Type B pancreatic cell (in vitro differentiated cells): Measurements from ENCODE around the gene FBXW4. TPM values are rescaled to one million over a fixed set of nuclear protein-coding genes. Genes with fewer than 3 reads are reported as not detected.

Experiments used
- DNase-seq: peaks from one replicate; pipeline ENCODE4 v3.0.0; 2021; ENCODE audit warnings: mixed read lengths; ENCODE audit not compliant: unreplicated experiment; ENCODE audit errors: extremely low spot score
- H3K27ac Mint-ChIP-seq: 2 replicates; pipeline ENCODE4 v1.8.0; 2021; ENCODE audit warnings: mild to moderate bottlenecking, mixed read lengths
- H3K27me3 Mint-ChIP-seq: 2 replicates; pipeline ENCODE4 v1.8.0; 2021; ENCODE audit warnings: mixed read lengths
- H3K36me3 Mint-ChIP-seq: 2 replicates; pipeline ENCODE4 v1.8.0; 2021; ENCODE audit warnings: mixed read lengths
- H3K4me1 Mint-ChIP-seq: one replicate; pipeline ENCODE4 v1.8.0; 2021; ENCODE audit warnings: mixed read lengths; ENCODE audit not compliant: unreplicated experiment
- H3K4me3 Mint-ChIP-seq: 2 replicates; pipeline ENCODE4 v1.8.0; 2021; ENCODE audit warnings: mild to moderate bottlenecking, mixed read lengths
- H3K9me3 Mint-ChIP-seq: 2 replicates; pipeline ENCODE4 v1.8.0; 2021; ENCODE audit warnings: mixed read lengths
- total RNA-seq: library from RNA; stranded (reverse); gene quantifications from 2 replicates; pipeline ENCODE4 v1.2.1, GENCODE V29; 2021; ENCODE audit warnings: low replicate concordance
- TF ChIP-seq, protein P1 (sequence below): fragments of 200-600 bp; sonication (generic); conservative IDR thresholded peaks from 2 replicates; pipeline ENCODE4 v1.5.0; 2021; ENCODE audit warnings: antibody characterized with exemption, mild to moderate bottlenecking

The FBXW4 gene
- total RNA-seq, 1 donor from 2014 or later: 43.7 TPM

DNA sequence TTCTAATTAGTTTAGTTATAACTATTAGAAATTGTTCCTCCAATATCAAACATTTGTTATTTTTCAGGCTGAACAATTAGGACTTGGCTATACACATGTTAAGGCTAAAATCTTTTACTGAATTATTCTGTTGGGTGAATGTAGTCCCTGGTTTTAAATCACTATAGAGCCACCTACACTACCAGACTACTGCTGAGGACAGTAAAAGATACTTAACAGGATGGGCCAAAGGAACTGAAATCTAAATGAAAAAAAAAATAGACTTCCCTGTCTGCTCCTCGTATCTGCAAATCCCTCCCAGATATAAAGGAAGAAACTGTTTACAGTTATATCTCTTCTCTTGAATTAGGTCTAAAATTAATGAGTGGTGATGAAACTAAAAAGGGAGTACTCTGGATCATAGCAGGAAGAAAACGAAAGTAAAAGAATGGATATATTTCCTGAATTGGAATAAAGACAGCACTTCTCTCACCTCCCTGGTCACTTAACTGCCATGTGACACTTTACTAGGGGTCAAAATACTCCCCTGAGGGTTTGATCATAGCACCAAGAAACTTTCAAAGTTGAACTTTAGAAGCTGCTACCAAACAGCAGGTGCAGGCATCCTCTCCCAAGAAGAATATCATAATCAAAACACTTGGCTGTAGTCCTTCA is 12.7 kb downstream of the FBXW4 start:
- TF ChIP-seq, protein P1, sequence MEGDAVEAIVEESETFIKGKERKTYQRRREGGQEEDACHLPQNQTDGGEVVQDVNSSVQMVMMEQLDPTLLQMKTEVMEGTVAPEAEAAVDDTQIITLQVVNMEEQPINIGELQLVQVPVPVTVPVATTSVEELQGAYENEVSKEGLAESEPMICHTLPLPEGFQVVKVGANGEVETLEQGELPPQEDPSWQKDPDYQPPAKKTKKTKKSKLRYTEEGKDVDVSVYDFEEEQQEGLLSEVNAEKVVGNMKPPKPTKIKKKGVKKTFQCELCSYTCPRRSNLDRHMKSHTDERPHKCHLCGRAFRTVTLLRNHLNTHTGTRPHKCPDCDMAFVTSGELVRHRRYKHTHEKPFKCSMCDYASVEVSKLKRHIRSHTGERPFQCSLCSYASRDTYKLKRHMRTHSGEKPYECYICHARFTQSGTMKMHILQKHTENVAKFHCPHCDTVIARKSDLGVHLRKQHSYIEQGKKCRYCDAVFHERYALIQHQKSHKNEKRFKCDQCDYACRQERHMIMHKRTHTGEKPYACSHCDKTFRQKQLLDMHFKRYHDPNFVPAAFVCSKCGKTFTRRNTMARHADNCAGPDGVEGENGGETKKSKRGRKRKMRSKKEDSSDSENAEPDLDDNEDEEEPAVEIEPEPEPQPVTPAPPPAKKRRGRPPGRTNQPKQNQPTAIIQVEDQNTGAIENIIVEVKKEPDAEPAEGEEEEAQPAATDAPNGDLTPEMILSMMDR: no peak
- Mint-ChIP-seq H3K27me3 (no peaks in the 10 kb centered on the region), H3K27ac (no peak overlapping the region), H3K9me3 (peaks cover 6% of the 10 kb centered on the region), H3K36me3 (peaks cover 11% of the 10 kb centered on the region), H3K4me3 (no peak overlapping the region), H3K4me1 (peaks cover 23% of the 10 kb centered on the region)
- DNase-seq: no peak

DNA sequence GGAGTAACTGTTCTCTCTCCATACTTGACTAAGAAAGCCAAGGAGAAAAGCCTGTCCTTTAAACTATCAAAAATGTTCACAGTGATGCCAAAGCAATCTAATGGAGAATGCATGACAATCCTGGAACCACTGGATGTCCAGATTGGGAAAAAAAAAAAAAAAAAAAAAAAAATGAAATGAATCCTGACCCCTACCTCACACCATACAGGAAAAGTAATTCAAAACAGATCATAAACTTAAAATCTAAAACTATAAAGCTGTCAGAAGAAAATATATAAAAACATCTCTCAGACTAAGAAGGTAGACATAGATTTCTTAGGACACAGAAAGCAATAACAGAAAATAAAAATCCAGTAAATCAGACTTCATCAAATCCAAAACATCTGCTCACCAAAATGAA is 18.4 kb downstream of the FBXW4 start:
- Mint-ChIP-seq H3K9me3 (peaks cover 12% of the 10 kb centered on the region), H3K36me3 (peaks cover 38% of the 10 kb centered on the region), H3K4me3 (no peak overlapping the region), H3K4me1 (no peaks in the 10 kb centered on the region), H3K27me3 (no peaks in the 10 kb centered on the region), H3K27ac (no peak overlapping the region)
- no peak for DNase-seq
- TF ChIP-seq, protein P1: no peak

DNA sequence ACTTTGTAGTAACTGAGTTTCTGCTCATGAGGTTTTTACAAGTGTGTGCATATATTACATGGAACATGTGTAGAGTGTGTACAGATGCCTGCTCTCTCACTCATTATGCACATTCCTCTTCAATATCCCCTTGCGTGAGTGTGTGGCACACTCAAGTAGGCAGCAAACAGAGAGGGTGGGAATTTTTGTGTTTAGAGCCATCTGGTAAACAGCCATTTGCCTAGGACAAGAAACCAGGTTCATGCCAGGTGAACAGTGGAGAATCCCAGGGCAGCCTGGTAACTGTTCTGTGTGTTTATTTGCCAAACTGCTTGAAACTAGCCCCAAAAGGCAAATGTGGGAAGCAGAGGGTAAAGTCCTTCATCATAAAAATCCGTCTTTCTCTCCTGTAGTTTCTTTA is 19.9 kb downstream of the FBXW4 start:
- no peak for DNase-seq
- Mint-ChIP-seq H3K9me3 (peaks cover 12% of the 10 kb centered on the region), H3K36me3 (peaks cover 47% of the 10 kb centered on the region), H3K27ac (no peak overlapping the region), H3K27me3 (no peaks in the 10 kb centered on the region), H3K4me3 (no peak overlapping the region), H3K4me1 (no peaks in the 10 kb centered on the region)
- TF ChIP-seq, protein P1: no peak

DNA sequence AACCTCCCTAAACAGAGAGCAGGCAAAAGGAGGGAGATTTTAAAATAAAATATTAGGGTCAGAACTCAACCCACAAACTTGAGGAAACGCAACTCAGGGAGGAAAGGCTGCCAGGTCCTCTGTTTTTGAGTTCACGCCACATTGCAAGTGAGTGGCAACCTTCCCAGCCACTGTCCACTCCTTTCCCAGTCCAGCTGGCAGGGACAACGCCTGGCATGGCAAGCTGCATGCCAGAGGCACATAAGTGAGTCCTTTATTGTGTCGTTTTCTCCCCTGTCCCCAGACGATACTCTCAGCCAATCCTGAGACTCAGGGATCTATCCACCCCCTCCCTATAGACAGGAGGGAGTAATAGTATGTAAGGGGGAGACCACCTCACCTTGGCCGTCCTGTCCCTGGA is 22.4 kb downstream of the FBXW4 start:
- H3K36me3 Mint-ChIP-seq: peaks cover 54% of the 10 kb centered on the region
- H3K27ac Mint-ChIP-seq: no peak overlapping the region
- DNase-seq: no peak
- H3K4me3 Mint-ChIP-seq: no peak overlapping the region
- H3K27me3 Mint-ChIP-seq: no peaks in the 10 kb centered on the region
- H3K4me1 Mint-ChIP-seq: no peaks in the 10 kb centered on the region
- TF ChIP-seq, protein P1: no peak
- peaks cover 7% of the 10 kb centered on the region for H3K9me3 Mint-ChIP-seq

DNA sequence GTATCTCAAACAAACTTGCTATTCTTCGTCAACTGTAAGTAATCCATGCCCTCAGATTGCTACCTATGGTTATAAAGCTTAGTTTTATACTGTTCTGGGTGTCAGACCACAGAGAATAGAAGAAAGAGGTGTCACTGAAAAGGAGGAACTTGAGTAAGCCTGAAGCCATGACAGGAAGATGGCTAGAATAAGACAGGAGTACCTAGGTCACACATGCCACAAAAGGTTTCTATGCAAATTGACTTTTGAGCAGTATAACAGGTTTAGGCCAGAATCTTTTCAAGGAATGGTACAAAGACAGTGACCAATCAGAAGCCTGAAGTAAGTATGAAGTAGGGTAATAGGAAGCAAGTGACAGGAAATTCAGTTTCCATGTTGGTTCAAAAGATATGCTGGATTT is 23.5 kb downstream of the FBXW4 start:
- no peak for DNase-seq
- peaks cover 49% of the 10 kb centered on the region for H3K36me3 Mint-ChIP-seq
- H3K4me3 Mint-ChIP-seq: no peak overlapping the region
- H3K9me3 Mint-ChIP-seq: no peaks in the 10 kb centered on the region
- no peaks in the 10 kb centered on the region for H3K27me3 Mint-ChIP-seq
- H3K4me1 Mint-ChIP-seq: peaks cover 2% of the 10 kb centered on the region
- TF ChIP-seq, protein P1: no peak
- H3K27ac Mint-ChIP-seq: no peak overlapping the region

DNA sequence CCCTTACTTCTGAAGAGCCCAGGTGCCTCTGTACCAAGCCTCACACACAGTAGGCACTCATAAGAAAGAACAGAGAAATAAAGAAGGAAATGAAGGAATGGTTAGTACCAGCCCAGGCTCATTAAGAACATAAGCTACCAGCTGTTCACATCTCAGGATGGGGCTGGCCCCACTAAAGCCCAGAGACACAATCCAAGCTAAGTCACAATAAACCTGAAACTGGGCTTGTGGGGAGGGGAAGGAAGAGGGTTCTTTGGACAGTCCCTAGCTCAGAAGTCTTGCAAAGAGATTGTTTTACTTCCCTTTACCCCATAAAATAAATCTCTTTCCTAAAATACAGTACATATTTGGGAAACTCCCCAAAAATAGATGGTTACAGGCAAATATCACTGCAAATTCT is 24.3 kb downstream of the FBXW4 start:
- H3K27ac Mint-ChIP-seq: no peak overlapping the region
- no peaks in the 10 kb centered on the region for H3K9me3 Mint-ChIP-seq
- peaks cover 50% of the 10 kb centered on the region for H3K36me3 Mint-ChIP-seq
- DNase-seq: no peak
- no peak overlapping the region for H3K4me3 Mint-ChIP-seq
- no peaks in the 10 kb centered on the region for H3K27me3 Mint-ChIP-seq
- H3K4me1 Mint-ChIP-seq: peaks cover 10% of the 10 kb centered on the region
- TF ChIP-seq, protein P1: no peak
